Colonic mucosa (tissue), 4 donors: ENCODE results near the gene DLEU7. TPM values are rescaled to one million over a fixed set of nuclear protein-coding genes. Genes with fewer than 3 reads are reported as not detected.

Experiments used
- DNase-seq: peaks from one replicate; pipeline ENCODE4 v3.0.0-alpha.2; 2020
- H3K27ac ChIP-seq: fragments of 200-600 bp; one replicate; pipeline ENCODE4 v1.8.0; 2021
- H3K27me3 ChIP-seq: fragments of 200-600 bp; one replicate; pipeline ENCODE4 v1.8.0; 2021
- H3K36me3 ChIP-seq: fragments of 200-600 bp; one replicate; pipeline ENCODE4 v1.8.0; 2021
- H3K4me1 ChIP-seq: fragments of 200-600 bp; one replicate; pipeline ENCODE4 v1.8.0; 2021; ENCODE audit warnings: mild to moderate bottlenecking
- H3K4me3 ChIP-seq: fragments of 200-600 bp; one replicate; pipeline ENCODE4 v1.8.0; 2021
- H3K9ac ChIP-seq, 2 donors: one replicate each; pipeline ENCODE4 v1.7.0; 2013; ENCODE audit warnings: control low read depth in 2 of 2, low read depth in 2 of 2, low read length in 2 of 2
- H3K9me3 ChIP-seq: fragments of 200-600 bp; one replicate; pipeline ENCODE4 v1.8.0; 2021
- CTCF ChIP-seq: fragments of 200-600 bp; IDR thresholded peaks from one replicate; pipeline ENCODE4 v1.8.0; 2022; ENCODE audit warnings: antibody characterized with exemption, mild to moderate bottlenecking
- intact Hi-C: fragments of 100-400 bp; cut with DNase I; formaldehyde crosslinking; loops from one replicate; pipeline ENCODE4 v1.14.1; 2022
- total RNA-seq, 2 donors: library from RNA; stranded (reverse); fragmentation: NEBNext Ultra II Directional in 1 of 2; extraction: Animal tissue kit (Norgen Biotek cat#: 25700) in 1 of 2; gene quantifications; one replicate each; pipeline ENCODE4 v1.2.1, GENCODE V29; 2021
- donor health status: healthy.
- donor health status: DM: no; HTN: no; CAD: no.
- donor health status: DM: no; HTN: no; CAD: no.

DLEU7 gene
- total RNA-seq, 2 donors from 2014 or later = 0.11 TPM; not detected in 1

- DNase-seq = no peak
- no peak for TF ChIP-seq CTCF
- Histone ChIP-seq H3K4me1 (no peaks in the 10 kb centered on the region), H3K9me3 (no peaks in the 10 kb centered on the region), H3K9ac (no peak overlapping the region), H3K27ac (no peak overlapping the region), H3K4me3 (no peak overlapping the region), H3K36me3 (no peaks in the 10 kb centered on the region), H3K27me3 (no peaks in the 10 kb centered on the region)
- intact Hi-C loops = no loop called here
Measured at GRCh38 chr13:50855681-50856080, 12.2 kb upstream of the DLEU7 start.

DNA sequence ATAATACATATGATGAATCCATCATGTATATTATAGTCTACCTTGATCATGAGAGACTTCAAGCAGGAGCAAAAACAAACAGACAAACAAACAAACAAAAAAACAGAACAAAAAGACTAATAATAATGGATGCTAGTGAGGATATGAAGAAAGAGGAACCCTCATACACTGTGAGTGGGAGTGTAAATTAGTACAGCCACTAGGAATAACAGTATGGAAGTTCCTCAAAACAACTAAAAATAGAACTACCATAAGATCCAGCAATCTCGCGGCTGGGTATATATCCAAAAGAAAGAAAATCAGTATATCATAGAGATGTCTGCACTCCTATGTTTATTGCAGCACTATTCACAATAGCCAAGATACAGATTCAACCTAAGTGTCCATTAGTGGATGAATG, 7.0 kb upstream of the DLEU7 start:
- Histone ChIP-seq H3K9me3 (no peaks in the 10 kb centered on the region), H3K9ac (no peak overlapping the region), H3K27ac (no peak overlapping the region), H3K36me3 (no peaks in the 10 kb centered on the region), H3K27me3 (no peaks in the 10 kb centered on the region), H3K4me1 (no peaks in the 10 kb centered on the region), H3K4me3 (no peak overlapping the region)
- intact Hi-C loops = no loop called here
- TF ChIP-seq CTCF = no peak
- DNase-seq = no peak

DNA sequence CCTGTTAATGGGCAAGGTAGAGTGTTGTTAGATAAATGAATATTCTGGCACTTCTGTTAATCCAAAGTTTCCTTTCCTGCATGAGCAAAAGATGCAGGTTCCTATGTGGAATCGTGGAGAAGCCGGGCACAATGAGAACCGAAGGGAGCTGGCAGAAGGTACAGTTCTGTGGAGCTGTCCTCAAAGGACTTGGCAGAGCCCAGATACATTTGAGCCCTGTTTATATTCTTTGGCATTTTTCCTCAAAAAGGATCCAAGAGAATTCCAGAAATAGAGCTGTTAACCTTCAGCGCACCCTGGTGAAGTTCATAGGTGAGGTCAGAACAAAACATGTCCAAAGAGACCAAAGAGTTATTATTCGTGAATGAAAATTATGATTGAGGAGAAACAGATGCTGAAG, 4.0 kb upstream of the DLEU7 start:
- no peak for TF ChIP-seq CTCF
- H3K27me3 ChIP-seq = peaks cover 8% of the 10 kb centered on the region
- H3K9me3 ChIP-seq = no peaks in the 10 kb centered on the region
- no peak for DNase-seq
- H3K36me3 ChIP-seq = no peaks in the 10 kb centered on the region
- H3K4me1 ChIP-seq = no peaks in the 10 kb centered on the region
- H3K9ac ChIP-seq = no peak overlapping the region
- intact Hi-C loops = no loop called here
- no peak overlapping the region for H3K27ac ChIP-seq
- no peak overlapping the region for H3K4me3 ChIP-seq

- Histone ChIP-seq H3K9ac (no peak overlapping the region), H3K27ac (no peak overlapping the region), H3K4me1 (no peaks in the 10 kb centered on the region), H3K36me3 (no peaks in the 10 kb centered on the region), H3K4me3 (no peak overlapping the region), H3K9me3 (no peaks in the 10 kb centered on the region), H3K27me3 (peaks cover 8% of the 10 kb centered on the region)
- no peak for TF ChIP-seq CTCF
- intact Hi-C loops = no loop called here
- no peak for DNase-seq
Measured at GRCh38 chr13:50846861-50847475, 3.5 kb upstream of the DLEU7 start.

DNA sequence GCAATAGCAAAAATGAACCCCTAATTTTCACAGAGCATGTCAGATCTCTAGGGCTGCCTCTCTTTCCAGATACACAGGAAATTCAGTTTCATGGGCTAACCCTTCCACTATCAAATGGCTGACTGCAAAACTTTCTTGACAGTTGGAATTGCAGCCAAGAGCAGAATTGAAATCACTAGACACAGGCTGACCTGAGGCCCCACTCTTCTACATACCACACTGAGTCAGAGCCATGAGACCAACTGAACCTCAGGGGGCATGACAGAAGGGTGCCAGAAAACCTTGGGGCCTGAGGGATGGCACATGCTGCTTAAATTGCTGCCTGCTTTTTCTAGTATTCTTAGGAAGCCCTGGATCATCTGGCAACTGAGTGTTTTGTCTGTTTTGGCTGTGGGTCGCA, 1.7 kb upstream of the DLEU7 start:
- intact Hi-C loops = no loop called here
- Histone ChIP-seq H3K27me3 (peaks cover 8% of the 10 kb centered on the region), H3K9me3 (no peaks in the 10 kb centered on the region), H3K4me1 (no peaks in the 10 kb centered on the region), H3K4me3 (no peak overlapping the region), H3K36me3 (no peaks in the 10 kb centered on the region), H3K9ac (no peak overlapping the region), H3K27ac (no peak overlapping the region)
- TF ChIP-seq CTCF = no peak
- no peak for DNase-seq
